Stimulated activated CD8-positive, alpha-beta memory T cell treated with anti-CD3 and anti-CD28 coated beads, Interleukin-7, amount 100 ng/mL, for 4 hours (primary cell): ENCODE results near the gene CDKN2A.
A peak's percentile ranks its signal among the peaks of the same experiment; 100 is the strongest.

ENCODE experiments used
- DNase-seq, 2 donors: peaks; one replicate each; pipeline ENCODE4 v3.0.0-alpha.2; 2020; ENCODE audit warnings: low read depth in 2 of 2

CDKN2A gene

DNA sequence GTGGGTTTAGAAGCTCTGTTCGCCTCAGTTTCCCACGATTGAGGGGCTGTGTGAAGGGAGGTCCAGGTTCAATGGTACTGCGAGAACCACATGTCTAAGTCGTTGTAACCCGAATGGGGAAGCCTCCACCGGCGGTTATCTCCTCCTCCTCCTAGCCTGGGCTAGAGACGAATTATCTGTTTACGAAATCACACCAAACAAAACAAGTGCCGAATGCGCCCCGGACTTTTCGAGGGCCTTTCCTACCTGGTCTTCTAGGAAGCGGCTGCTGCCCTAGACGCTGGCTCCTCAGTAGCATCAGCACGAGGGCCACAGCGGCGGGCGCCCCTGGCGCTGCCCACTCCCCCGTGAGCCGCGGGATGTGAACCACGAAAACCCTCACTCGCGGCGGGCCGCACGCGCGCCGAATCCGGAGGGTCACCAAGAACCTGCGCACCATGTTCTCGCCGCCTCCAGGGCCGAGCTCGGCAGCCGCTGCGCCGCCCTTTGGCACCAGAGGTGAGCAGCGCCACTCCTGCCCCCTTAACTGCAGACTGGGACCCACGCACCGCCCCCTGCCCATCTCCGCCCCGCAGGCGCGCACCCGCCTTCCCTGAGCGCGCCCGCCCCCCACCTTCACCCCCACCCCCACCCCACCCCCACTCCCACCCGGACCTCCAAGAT is at the start of gene CDKN2A:
TSS of gene CDKN2A (minus strand) at position 500 of the 663 bp plus-strand sequence.
- DNase-seq: peak in 1 of 2 donors; percentile 47

DNA sequence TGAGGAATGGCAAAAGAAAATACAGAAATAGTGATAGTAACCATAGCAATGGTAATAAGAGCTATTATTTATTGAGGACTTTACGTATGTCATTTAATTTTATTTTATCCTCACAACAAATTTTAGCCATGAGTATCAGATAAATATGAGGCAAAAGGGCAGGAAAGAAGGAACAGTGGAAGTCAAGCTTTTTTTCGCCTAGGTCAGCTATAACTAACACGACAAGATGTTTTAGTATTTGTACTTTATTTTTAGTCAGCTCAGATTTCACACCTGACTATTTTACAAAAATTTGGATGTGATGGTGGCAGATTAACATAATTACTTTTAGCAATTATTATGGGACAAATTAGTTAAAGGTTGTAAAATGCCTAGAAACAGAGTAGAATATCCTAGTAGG is 49.7 kb upstream of the CDKN2A start:
- DNase-seq: no peak

DNA sequence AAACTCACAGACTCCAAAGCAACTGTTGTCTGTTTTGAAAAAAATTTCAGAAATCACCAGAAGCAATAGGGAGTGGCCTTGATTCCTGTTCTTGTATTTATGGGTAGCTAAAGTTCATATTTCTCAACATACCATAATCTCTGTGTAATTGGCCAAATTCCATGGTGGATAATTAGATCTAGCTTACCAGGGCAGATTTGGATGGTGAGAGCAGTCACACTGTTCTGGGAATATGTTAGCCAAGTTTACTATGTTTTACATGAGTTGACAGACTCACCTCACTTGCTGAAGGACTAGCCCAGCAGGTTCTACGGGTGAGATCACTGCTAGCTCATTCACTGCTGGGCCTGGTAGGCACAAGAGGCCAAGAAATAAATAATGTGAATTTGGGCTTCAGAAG is 47.6 kb upstream of the CDKN2A start:
- DNase-seq: no peak

DNA sequence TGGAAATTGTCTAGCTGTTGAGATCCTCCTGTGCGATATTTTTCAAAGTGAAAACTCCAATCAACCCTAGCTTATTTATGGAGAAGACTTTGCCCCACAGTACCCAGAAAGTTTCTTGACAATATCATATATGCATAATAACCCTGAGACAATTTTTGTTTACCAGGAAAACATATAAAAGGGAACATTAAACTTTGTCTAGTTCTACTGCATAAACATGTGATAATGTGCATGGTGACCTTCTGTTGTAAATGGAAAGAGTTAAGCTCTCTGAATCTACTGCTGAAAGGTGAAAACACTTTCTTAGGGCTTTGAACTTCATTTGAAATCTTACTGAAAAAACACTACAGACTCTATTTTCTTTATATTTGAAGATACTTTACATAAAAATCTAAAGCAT is 47.2 kb upstream of the CDKN2A start:
- DNase-seq: no peak

DNA sequence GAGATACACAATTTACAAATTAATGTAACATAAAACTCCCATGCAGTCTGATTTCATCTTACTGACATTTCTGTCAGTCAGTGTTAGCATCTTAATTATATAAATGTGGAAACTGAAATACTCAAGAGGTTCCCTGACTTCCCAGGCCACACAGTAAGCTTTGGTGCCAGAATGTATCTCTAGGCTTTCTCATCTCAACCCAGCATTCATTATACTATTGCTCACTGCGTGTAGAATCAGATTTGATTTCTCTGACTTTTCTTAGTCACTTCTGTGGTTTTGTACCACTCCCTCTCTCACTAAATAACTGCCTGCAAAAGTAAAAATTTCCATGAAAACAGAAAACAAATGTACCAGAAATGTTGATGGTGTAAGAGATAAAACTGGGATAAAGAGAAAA is 46.6 kb upstream of the CDKN2A start:
- DNase-seq: no peak

DNA sequence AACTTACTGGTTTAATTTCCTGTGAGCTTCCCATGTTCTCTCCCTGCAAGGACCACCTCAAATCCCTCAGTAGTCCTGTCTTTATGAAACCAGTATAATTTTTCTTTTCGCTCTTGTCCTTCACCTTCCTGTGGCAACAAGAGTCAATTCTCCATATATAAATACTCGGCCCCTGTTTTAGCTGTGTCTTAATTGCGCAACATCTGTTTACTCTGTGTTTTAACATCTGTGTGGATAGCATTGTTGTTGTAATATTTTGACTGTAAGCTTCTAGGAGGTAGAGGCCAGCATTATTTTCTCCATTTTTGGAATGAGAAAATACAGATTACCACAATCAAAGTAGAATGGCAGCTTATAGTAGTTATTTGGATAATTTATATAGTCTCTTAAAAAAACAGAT is 45.1 kb upstream of the CDKN2A start:
- no peak for DNase-seq

DNA sequence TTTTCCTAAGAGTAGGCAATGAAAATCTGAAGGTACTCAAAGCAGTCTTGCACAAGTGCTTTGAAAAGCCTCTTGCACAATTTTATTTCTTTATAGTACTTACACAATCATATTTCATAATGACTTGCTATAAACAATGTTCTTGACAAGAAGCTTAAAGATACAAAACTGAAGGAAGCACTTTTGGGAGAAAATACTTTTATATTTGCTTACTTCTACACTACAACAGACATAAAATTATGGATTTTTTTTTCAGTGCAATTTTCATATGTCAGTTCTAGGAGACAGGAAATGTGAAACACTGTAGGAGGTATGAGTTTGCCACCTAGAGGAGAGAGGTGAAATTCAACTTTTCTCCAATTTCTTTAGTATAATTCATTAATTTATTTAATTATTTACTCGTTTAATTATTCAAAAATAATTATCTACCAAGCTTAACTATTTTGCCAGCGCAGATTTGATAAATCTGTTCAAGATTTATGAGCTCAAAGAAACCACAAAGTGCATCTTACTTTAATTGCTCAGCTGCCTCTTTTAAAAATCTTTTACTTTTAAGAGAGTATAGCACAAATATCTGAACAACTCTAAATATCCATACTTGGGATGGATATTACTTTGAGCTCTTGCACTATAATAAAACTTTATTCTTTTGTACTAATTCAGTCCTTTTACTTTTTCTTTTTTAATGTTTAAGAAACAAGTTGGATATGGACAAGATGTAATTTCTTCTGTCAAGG is 43.9 kb upstream of the CDKN2A start:
- DNase-seq: no peak

DNA sequence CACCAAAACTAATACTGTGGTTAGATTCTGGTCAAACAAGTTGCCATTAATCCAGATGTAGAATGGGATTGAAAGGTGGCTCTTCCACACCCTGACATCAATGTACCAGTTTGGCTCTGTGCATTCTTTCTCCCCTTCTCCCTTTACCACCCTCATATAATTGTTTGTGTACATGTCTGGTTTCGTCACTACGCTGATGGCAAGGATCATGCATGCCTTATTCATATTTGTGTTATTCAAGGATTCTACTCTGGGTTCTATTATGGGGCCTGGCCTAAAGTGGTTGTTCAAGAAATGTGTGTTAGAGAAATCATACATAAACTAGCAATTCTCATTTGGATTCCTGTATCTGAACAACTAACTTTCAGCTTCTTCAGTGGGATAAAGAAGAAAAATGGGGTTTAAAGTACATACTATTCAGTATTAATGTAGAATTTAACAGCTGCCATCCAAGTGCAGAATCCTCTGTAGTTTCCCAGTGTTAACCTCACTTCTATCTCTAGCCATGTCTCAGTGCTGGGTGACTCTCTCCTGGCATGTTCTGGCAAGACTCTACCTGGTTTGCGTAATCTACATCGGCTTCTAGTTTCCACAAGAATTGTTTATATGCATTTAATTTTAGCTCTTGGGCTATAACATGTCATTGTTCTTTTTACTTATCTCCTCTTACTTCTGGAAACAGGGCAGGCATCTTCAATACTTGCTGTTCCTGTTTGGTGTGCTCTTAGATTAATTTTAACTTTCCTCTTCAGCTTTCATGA is 42.9 kb upstream of the CDKN2A start:
- DNase-seq: no peak

DNA sequence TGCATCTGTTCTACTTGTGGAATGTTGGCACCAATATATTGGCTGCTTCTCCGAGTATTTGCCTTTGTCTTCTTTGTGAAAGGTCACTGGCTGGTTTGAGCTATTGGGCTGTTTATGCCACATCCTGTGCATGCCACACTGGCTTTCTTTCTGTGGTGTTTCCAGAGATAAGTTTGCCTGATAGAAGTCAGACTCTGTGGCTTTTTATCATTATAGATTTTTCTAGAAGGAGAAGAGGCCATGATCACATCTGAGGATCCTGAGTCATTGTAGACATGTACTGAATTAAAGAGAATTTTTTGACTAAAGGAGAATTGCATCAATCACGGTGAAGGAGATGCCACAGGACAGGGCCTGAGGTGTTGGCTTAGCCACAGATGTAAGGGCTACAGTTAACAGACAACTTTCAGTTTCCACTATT is 41.4 kb upstream of the CDKN2A start:
- no peak for DNase-seq

DNA sequence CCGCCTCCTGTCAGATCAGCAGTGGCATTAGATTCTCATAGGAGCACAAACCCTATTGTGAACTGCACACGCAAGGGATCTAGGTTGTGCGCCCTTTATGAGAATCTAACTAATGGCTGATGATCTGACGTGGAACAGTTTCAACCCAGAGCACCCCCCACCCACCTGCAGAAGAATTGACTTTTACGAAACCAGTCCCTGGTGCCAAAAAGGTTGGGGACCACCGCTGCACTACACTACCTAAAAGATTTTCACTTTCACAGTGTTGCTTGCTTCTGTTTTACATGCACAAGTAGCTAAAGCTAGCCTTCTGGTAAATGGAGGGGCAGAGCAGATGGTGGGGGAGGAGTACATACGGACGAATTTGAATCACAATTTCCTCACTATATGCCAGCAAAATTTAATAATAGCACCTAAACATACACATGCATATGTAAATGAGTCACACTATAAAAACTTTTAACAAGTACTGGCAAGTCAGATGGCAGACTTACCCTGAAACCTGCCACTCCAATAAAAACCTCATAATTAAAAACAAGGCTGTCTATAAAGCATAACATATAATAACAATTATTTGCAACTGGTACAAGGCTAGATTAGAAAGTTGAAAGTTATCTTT is 38.9 kb upstream of the CDKN2A start:
- no peak for DNase-seq

DNA sequence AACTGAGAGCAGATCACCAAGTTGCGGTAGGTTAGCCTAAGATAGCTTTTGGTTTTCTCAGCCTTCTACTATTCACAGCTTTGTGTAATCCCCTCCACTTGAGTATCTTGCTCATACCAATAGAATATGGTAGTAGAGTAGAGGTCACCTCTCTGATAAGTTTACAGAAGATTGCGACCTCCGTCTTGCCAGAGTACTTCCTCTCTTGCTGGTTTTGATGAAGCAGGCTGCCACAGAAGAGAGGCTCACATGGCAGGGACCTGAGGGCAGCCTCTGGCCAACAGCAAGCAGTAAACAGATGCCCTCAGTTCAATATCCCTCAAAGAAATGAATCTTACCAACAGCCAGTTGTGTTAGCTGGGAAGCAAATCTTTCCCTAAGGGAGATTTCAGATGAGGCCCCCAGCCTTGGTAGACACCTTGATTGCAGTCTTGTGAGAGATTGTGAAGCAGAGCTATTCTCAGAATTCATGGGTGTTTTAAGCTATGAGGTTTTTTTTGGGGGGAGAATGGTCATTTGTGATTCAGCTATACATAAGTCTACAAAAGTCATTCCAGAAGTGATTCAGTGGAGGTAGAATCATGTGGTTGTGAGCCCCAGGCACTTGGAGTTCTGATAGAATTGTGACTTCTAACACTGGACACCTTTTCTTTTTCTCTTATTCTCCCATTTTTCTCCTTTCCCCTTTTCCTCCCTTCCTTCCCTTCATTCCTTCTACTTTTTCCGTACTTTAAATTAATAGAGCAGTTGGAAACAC is 37.6 kb upstream of the CDKN2A start:
- DNase-seq: no peak

DNA sequence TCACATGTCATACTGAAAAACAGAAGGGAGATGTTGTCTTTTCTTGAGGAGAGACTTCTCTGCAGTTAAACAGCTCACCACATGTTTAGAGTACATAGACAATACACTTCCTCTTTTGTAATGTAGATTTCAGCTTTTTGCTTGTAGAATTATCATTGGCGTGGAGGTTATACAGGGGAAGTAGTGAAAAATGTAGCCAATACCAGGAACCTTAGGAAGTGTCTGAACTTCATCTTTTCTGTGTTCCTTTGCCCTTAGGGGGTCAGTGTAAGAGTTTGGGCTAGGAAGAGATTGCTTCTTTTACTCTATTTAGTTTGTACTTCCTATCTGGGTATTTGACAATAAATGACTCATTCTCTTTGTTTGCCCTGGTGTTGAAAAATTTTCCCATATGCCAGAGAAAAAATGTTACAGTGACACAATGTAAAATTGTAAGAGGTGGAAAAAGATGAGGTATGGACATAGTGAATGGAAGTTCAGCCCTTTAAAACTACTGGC is 36.0 kb upstream of the CDKN2A start:
- DNase-seq: no peak

DNA sequence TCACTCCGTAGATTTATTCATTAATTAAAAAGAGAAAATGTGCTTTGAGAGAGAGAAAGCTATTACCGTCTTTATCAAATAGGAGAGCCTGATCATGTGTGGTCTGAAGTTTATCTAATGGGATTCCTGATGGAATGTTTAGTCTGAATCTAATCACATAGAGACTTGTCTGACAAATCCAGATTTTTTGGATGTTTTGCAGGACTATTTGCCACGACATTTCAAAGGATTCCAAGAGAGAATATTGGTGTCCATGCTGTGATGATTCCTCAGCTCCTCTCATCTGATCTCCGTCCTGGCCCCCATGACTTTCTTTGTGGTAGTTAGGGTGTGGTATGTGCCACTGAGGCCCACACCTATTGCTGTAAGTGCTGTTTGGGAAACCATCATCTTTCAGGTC is 35.0 kb upstream of the CDKN2A start:
- DNase-seq: no peak

DNA sequence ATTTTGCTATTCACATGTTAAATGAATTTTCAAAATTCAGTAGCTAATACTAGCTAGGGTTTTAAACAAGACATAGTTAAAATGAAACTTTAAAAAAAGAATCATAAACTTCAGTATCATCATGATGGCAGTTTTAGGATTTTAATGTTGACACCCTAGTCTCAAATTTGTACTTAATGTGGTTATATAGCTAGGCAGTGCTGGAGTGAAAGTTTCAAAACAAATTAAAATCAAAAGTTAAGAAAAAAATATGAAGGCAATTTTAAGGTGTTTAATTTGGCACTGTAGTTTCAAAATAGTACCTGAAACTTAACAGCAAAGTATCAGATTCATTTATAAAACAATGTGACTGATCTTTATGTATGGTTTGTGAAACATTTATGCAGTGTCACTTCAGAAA is 34.2 kb upstream of the CDKN2A start:
- DNase-seq: no peak

DNA sequence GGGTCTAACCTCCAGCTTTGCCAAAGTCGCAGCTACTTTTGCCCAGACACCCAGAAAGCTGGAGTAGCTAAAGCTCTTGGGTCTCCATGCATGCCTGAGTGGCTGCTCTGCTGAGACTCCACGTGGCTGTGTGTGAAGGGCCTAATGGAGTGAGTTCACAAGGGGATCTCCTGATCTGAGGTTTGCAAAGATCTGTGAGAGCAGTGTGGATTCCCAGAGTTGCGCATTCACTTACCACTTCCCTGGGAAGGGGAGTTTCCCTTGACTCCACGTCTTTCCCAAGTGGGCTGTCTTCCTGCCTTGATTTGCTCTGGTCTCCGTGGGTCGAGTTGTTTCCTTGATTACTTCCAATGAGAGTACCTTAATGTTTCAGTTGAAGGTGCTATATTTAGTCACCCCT is 32.5 kb upstream of the CDKN2A start:
- no peak for DNase-seq

DNA sequence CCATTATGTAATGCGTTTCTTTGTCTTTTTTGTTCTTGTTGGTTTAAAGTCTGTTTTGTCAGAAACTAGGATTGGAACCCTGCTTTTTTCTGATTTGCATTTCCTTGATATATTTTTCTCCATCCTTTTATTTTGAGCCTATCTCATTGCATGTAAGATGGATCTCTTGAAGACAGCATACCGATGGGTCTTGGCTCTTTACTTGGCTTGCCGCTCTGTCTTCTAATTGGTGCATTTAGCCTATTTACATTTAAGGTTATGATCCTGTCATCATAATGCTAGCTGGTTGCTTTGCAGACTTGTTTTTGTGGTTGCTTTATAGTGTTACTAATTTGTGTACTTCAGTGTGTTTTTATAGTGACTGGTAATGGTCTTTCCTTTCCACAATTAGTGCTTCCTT is 28.2 kb upstream of the CDKN2A start:
- no peak for DNase-seq

DNA sequence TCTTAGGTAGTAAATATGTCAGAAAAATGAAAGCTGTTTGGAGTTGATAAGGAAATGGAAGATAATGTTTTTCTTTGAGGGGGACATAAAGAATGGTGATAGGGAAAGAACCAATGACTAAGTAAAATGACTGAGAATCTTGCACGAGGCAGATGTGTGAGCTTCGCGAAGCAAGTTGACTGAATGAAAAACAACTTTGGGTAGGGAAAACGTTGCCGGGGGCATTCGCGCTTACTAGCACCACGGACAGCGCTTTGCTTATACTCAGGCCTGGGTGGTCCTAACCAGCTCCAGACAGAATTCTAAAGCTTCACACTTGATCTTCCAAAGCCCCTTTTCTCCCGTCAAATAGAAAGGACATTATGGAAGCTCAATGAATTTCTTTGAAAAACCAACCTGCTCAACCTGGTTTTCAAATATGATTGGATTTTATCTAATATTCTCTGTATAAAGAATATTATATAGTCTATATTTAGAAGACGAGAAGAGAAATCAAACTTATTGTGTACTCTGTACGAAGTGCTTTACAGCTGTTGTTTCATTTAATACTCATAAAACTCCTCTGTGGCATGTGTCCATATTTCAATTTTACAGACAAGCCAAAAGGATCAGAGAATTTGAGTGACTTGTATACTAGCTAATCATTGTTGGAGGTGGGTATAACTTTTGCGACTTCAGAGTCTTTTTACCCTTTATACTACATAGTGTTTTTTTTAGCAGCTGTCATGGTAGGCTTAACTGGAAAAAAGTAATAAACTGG is 16.9 kb upstream of the CDKN2A start:
- DNase-seq: no peak

DNA sequence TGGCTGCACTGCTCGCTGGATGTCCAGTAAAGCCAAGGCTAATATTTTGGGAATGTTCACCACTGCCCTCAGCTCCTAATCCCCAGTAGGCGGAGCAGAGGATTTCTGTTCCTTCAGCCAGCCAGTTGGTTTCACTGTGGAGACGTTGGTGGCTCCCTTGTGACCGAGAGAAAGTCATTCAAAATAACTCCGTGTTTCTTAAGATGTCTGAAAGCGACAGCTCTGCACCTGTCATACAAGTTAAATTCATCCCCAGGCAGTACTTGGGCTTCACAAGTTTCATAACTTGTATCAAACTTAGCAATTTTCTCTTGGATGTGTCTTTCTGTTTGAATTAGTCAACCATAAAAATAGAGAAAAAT is 15.3 kb upstream of the CDKN2A start:
- no peak for DNase-seq

DNA sequence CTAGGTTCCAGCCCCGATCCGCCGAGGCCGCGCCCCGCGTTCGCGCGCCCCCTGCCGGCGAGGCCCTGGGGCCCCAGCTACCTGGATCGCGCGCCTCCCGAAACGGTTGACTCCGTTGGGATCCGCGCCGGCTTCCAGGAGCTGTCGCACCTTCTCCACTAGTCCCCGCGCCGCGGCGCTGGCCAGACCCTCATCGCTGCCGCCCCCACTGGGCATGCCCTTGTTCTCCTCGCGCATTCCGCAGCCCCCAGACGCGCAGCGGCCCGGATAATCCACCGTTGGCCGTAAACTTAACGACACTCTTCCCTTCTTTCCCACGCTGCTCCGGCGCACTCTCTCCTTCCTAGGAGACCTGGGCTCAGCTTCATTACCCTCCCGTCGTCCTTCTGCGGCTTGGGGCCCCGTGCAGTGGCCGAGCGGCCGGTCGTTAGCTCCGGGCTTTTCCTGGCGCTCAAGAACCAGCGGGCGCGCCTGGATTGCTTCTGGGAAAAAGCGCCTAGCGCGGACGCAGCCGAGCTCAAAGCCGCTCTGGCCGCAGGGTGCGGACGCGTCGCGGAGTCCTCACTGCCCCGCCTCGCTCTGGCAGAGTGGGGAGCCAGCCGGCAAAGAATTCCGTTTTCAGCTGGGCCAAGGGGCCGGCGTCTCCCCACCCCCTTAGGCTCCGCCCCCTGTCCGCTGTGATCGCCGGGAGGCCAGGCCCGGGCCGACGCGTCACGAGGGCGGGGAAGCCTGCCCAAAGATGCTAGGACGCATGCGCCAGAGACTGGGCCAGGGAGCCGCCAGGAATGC is 14.7 kb upstream of the CDKN2A start, which contains the start of gene CDKN2B:
TSS of gene CDKN2B (minus strand) at position 589 of the 789 bp plus-strand sequence. CDS start at position 237, 352 bp downstream.
- DNase-seq: peak in 1 of 2 donors; percentile 53

DNA sequence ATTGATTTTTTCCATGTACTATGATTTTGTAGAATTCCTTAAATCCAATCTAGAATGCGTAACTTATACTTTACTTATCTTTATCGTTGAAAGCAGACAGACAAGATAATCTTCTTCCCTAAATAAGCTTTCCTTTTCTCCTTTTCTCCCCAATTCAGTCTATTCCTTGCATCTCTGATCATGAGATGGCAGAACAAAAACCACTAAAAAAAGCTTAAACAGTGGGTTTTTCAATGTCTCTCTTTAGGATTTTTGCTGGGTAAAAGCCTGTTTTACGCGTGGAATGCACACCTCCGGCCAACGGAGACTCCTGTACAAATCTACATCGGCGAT is 14.2 kb upstream of the CDKN2A start:
- no peak for DNase-seq
